ENCODE data around the gene RELT.
A peak's percentile ranks its signal among the peaks of the same experiment; 100 is the strongest.

RELT gene

DNA sequence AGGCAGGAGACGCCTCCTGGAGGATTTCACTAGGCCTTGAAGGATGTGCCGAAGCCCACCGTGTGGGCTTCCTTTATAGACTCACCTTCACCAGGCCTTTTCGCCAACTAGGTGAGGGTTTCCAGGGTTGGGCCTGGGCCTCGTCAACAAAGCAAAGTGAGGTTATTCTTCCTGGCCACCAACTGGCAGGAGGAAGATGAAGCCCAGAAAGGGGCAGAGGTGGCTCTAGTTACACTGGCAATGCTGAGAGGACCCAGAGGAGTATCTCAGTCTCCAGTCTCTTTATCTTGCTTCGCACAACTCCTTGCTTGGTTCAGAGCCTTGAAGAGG, 404 bp upstream of the RELT start:
- Histone ChIP-seq H3K79me2 (ENCODE audit: insufficient read depth, low read length) (peaks cover 43% of the 10 kb centered on the region), H3K36me3 (ENCODE audit: low read length) (no peaks in the 10 kb centered on the region), H3K4me3 (ENCODE audit: insufficient read depth, low read length, poor library complexity, severe bottlenecking) (no peak overlapping the region), H3K9ac (ENCODE audit: low read length) (peak overlapping the region; percentile 99), H2AFZ (ENCODE audit: low read depth, low read length, severe bottlenecking) (peak overlapping the region; percentile 44), H3F3A (ENCODE audit: insufficient read depth) (no peaks in the 10 kb centered on the region), H3K9me3 (ENCODE audit: insufficient read depth, low read length) (no peaks in the 10 kb centered on the region), H3K27me3 (ENCODE audit: low read length) (no peaks in the 10 kb centered on the region), H3K4me2 (ENCODE audit: low read depth, low read length, poor library complexity, severe bottlenecking) (peak overlapping the region; percentile 14), H3K27ac (ENCODE audit: low read depth, low read length) (no peak overlapping the region; the same call in 1 of the 2 replicates), H3K9me2 (replicated peaks; ENCODE audit: insufficient read depth, low read length) (no peaks in the 10 kb centered on the region), H4K20me1 (ENCODE audit: low read depth, low read length) (no peaks in the 10 kb centered on the region; the same call in 1 of the 2 replicates)
- TF ChIP-seq, protein P1, sequence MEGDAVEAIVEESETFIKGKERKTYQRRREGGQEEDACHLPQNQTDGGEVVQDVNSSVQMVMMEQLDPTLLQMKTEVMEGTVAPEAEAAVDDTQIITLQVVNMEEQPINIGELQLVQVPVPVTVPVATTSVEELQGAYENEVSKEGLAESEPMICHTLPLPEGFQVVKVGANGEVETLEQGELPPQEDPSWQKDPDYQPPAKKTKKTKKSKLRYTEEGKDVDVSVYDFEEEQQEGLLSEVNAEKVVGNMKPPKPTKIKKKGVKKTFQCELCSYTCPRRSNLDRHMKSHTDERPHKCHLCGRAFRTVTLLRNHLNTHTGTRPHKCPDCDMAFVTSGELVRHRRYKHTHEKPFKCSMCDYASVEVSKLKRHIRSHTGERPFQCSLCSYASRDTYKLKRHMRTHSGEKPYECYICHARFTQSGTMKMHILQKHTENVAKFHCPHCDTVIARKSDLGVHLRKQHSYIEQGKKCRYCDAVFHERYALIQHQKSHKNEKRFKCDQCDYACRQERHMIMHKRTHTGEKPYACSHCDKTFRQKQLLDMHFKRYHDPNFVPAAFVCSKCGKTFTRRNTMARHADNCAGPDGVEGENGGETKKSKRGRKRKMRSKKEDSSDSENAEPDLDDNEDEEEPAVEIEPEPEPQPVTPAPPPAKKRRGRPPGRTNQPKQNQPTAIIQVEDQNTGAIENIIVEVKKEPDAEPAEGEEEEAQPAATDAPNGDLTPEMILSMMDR (IDR thresholded peaks at IDR 0.05; ENCODE audit: insufficient read depth, low read length, poor library complexity, severe bottlenecking), result no peak
- no peak for TF ChIP-seq EZH2phosphoT487 (conservative IDR thresholded peaks at IDR 0.05; ENCODE audit: low read length)

DNA sequence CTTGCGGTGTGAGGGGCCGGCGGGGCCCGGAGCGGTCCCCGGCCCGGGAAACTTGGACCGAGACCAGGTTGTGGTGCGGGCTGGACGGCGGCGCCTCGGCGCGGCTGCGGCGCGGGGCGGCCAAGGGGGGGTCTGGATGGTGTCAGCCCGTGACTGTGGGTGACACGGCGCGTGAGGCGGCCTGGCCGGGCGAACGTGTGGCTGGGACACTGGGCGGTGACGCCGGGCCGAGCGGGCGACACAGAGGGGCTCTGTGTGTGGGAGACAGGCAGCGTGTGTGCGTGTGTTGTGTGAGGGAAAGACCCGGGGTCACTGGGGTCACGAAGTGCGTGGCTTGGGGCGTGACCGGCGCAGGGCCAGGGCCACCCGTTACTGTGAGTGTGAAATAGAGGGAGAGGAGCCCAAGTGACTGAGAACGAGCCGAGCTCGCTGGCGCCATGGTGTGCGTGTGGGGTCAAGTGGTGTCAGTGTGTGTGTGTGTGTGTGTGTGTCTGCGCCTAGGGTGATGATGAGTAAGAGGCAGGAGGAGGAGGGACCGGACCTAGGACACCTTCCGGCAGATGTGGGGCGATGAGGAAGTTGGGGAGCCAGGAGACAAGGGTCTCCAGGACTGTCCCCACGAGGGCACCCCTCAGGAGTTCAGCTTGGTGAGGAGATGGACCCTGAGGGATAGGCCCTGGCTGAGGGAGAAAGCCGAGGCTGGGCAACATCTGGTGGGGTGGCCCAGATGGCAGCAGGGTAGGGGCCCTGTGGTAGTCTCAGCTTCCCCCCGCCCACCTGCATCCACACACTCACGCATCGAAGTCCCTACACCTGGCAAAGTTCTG, 817 bp downstream of the RELT start:
- no peaks in the 10 kb centered on the region for H3K36me3 ChIP-seq (ENCODE audit: low read length)
- peak overlapping the region; percentile 29 for H2AFZ ChIP-seq (ENCODE audit: low read depth, low read length, severe bottlenecking)
- no peaks in the 10 kb centered on the region for H3K9me3 ChIP-seq (ENCODE audit: insufficient read depth, low read length)
- TF ChIP-seq, protein P1 (IDR thresholded peaks at IDR 0.05; ENCODE audit: insufficient read depth, low read length, poor library complexity, severe bottlenecking), result no peak
- no peak for TF ChIP-seq EZH2phosphoT487 (conservative IDR thresholded peaks at IDR 0.05; ENCODE audit: low read length)
- H3K4me3 ChIP-seq (ENCODE audit: insufficient read depth, low read length, poor library complexity, severe bottlenecking), result peak overlapping the region; percentile 88
- H3K9ac ChIP-seq (ENCODE audit: low read length), result peak overlapping the region; percentile 99
- H4K20me1 ChIP-seq (ENCODE audit: low read depth, low read length), result no peaks in the 10 kb centered on the region; the same call in 1 of the 2 replicates
- H3K27ac ChIP-seq (ENCODE audit: low read depth, low read length), result peak overlapping the region; percentile 65
- no peaks in the 10 kb centered on the region for H3F3A ChIP-seq (ENCODE audit: insufficient read depth)
- H3K27me3 ChIP-seq (ENCODE audit: low read length), result no peaks in the 10 kb centered on the region
- peaks cover 53% of the 10 kb centered on the region for H3K79me2 ChIP-seq (ENCODE audit: insufficient read depth, low read length)
- no peaks in the 10 kb centered on the region for H3K9me2 ChIP-seq (replicated peaks; ENCODE audit: insufficient read depth, low read length)
- H3K4me2 ChIP-seq (ENCODE audit: low read depth, low read length, poor library complexity, severe bottlenecking), result peak overlapping the region; percentile 67

DNA sequence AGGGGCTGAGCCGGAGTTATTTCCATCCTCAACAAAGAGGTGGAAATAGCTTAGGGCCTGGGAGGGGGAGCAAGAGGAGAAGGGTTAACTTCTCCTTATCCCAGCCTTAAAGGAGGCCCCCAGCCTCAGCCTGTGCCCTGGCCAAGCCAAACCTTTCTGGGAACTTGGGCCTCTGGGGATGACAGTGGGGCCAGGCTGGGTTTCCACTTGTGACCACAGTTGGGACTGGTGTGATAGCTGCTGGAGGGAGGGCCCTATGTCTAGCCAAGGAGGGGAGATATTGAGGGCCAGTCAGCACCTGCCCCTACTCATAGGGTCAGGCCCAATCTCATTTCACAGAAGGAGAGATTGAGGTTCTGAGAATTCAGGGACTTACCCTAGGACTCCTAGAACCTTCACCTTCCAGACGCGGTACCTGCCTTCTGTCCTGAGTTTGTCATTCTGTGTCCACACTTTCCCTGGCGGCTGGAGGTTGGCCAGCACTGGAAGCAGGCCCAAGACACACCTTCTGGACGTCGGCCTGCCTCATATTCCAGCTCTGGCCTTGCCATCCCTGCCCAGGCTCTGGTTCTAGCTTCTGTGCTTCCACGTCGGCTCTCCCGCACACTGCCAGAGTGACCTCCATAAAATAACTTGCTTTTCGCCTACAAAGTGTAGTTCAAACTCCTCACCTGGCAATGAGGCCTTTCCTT, 3.1 kb downstream of the RELT start:
- Histone ChIP-seq H3K9me3 (ENCODE audit: insufficient read depth, low read length) (no peaks in the 10 kb centered on the region), H4K20me1 (ENCODE audit: low read depth, low read length) (no peaks in the 10 kb centered on the region; the same call in 1 of the 2 replicates), H3K4me2 (ENCODE audit: low read depth, low read length, poor library complexity, severe bottlenecking) (no peak overlapping the region), H2AFZ (ENCODE audit: low read depth, low read length, severe bottlenecking) (no peak overlapping the region), H3K9me2 (replicated peaks; ENCODE audit: insufficient read depth, low read length) (no peaks in the 10 kb centered on the region), H3K27ac (ENCODE audit: low read depth, low read length) (no peak overlapping the region), H3K9ac (ENCODE audit: low read length) (no peak overlapping the region), H3K4me3 (ENCODE audit: insufficient read depth, low read length, poor library complexity, severe bottlenecking) (no peak overlapping the region), H3K79me2 (ENCODE audit: insufficient read depth, low read length) (peaks cover 70% of the 10 kb centered on the region), H3K27me3 (ENCODE audit: low read length) (no peaks in the 10 kb centered on the region), H3K36me3 (ENCODE audit: low read length) (no peaks in the 10 kb centered on the region), H3F3A (ENCODE audit: insufficient read depth) (peaks cover 12% of the 10 kb centered on the region)
- TF ChIP-seq, protein P1 (IDR thresholded peaks at IDR 0.05; ENCODE audit: insufficient read depth, low read length, poor library complexity, severe bottlenecking), result no peak
- TF ChIP-seq EZH2phosphoT487 (conservative IDR thresholded peaks at IDR 0.05; ENCODE audit: low read length), result no peak
